Right lung (tissue), 5 donors: ENCODE measurements around the gene IQGAP2. TPM values are rescaled to one million over a fixed set of nuclear protein-coding genes. Genes with fewer than 3 reads are reported as not detected.
"Not testable (repeated sequence)": the region's sequence is repeated elsewhere in the genome, so short reads cannot be mapped to it uniquely, and the experiment has no call there.

Experiments
- DNase-seq, 2 donors: peaks; one replicate each; pipeline ENCODE4 v3.0.0-alpha.2; 2013
- polyA plus RNA-seq, 5 donors: library from polyadenylated mRNA; unstranded; fragments of 120-200 nt; gene quantifications; one replicate each; pipeline versions ENCODE4 v1.2.1 to v1.2.3, GENCODE V29; 2013; ENCODE audit warnings: inconsistent platforms in 1 of 5, low replicate concordance in 1 of 5; ENCODE audit not compliant: insufficient read length in 5 of 5, insufficient read depth in 1 of 5

Gene IQGAP2
- polyA plus RNA-seq, 5 donors, result 13.7 to 18.7 (median 15.4) TPM

DNA sequence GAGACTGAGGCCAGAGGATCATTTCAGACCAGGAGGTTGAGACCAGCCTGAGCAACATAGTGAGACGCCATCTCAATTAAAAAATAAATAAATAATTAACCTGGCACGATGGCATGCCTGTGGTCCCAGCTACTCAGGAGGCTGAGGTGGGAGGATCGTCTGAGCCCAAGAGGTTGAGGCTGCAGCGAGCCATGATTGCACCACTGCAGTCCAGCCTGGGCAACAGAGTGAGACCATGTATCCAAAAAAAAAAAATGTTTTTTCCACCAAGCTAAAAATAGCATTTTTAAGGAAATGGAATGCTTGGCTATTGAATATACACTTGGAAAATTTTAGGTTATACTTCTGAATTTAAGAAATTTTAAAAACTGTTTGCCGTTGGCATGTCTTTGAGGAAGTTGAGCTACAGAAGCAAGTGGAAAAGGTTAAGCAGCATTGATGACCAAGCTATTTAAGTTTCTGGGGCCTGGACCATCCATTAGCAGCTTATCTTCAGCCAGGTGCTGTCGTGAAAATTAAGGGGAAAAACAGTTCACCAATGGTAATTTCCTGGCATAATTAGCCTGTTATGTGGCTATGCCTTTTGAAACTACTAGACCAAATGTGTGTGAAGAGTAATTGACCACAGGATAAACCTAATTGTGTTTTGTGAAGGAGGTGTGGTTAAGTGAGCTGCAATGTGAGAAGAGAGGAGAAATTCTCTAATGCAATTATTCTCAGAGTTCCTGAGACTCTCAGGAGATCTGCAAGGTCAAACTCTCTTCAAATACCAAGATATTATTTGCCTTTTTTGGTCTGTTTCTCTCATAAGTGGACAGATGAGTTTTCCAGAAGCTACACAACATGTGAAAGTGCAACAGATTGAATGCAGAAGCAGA lies 333.8 kb downstream of the IQGAP2 start:
- DNase-seq, result no peak

DNA sequence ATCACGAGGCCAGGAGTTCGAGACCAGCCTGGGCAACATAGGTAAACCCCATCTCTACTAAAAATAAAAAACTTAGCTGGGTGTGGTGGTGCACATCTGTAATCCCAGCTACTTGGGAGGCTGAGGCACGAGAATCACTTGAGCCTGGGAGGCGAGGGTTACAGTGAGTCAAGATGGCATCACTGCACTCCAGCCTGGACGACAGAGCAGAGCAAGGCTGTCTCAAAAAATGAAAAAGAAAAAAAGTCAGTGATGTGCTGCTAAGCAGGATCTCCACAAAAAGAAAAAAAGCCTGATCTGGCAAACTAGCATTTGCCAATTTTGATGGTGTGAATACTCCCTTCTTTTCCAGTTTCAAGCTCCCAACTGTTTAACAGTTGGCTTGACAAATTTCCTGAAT lies 334.8 kb downstream of the IQGAP2 start:
- no peak for DNase-seq

DNA sequence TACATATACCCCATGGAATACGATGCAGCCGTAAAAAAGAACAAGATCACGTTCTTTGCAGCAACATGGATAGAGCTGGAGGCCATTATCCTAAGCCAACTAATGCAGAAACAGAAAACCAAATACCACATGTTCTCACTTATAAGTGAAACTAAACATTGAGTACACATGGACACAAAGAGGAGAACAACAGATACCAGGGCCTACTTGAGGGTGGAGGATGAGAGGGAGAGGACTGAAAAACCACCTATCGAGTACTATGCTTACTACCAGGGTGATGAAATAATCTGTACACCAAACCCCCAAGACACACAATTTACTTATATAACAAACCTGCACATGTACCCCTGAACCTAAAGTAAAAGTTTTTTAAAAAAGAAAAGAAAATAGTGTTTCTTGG lies 338.4 kb downstream of the IQGAP2 start:
- DNase-seq, result not testable (repeated sequence)

DNA sequence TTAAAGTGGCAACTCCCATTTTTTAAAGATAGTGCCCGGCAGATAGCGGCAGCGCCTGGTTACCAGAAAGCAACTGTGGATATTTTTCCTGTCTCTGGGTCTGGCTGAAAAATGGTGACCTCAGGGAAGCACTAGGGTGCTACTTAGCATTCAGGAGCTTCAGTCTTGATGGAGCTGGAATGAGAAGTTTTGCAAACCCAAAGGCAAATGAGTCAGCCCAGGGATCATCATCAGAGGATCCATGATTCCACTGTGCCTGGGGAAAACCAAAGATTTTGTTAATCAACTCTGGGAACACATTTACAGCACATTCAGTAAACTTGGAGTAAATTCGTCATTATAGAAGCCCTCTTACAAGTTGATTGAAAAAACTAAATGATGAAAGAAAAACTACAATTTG lies 339.5 kb downstream of the IQGAP2 start:
- no peak for DNase-seq

DNA sequence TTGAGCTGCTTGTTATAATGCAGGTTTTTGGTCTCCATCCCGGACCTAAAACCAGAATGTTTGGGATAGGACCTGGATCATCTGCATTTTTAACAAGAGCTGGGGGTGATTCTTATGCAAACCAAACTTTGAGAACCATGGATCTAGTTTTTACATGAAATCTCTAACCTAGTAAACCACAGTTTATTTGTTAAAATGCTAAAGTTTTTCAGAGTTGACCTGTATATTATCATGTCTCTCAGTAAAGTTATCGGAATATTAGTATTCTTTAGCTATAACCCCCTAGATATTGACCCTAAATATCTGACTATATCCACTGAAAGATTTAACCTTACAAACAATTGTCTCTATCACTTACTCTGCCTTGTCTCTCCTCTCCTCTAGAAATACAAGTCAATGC lies 341.5 kb downstream of the IQGAP2 start:
- no peak for DNase-seq

DNA sequence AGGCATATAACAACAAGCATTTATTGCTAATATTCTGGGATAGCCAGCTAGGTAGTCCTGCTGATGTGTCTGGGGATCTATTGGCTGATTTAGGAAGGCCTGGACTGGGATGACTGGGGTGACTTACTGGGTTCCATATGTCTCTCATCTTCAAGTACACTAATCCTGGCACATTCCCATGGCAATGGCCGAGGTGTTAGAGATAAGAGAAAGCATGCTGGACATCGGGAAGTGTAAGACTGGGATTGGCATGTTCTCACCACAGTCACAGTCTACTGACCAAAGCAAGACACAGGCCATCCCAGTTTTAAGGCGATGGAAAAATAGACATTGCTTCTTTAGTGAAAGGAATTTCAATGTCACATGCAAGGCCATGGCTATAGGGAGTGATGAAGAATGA lies 342.6 kb downstream of the IQGAP2 start:
- DNase-seq, result peak; percentile 13 to 16

DNA sequence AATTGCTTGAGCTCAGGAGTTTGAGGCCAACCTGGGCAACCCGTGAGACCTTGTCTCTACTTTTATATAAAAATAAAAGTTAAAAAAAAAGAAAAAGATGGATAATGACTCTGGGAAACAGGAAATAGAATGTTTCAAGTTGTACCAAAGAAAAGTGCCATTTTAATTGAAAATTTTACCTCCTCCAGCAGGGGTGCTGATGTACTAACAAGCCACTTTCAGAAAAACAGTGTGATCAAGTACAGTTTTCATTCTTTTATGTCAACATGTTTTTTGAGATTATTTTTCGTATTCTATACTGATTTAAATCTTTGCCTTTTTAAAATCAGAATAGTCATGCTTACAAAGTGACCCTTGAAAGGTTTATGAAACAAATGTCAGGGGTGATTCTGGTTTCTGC lies 343.6 kb downstream of the IQGAP2 start:
- no peak for DNase-seq

DNA sequence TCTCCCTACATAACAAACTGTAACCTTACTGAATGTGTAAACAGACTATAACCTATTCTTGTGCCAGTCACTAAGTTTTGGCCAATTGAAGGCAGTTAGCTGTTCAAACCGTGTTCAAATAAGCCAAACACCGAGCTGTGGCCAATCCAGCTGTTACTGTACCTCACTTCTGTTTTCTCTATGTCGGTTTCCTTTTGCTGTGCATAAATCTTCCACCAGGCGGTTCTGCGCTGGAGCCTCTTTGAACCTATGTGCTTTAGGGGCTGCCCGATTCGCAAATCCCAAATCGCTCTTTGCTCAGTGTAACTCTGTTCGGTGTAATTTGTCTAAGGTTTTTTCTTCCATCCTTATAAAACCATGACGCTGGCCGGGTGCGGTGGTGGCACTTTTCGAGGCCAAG lies 344.6 kb downstream of the IQGAP2 start:
- no peak for DNase-seq

DNA sequence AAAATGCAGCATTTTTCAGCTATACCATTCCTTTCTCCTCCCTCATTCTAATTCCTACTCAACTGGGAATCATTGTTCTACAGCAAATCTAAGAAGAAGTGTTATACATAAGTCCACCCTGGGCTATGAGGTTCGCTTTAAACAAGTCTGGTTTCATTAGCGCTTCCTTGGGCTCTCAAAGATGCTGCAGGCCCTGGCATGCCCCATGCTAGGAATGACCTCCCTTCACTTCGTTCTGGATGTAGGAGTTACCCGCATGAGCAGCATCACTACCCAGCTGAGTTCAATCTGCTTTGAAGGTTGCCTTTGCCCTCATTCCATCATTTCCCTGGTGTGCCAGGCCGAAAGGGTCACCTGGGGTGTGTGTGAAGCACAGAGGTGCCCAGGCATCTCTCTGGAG lies 348.2 kb downstream of the IQGAP2 start:
- DNase-seq, result no peak

DNA sequence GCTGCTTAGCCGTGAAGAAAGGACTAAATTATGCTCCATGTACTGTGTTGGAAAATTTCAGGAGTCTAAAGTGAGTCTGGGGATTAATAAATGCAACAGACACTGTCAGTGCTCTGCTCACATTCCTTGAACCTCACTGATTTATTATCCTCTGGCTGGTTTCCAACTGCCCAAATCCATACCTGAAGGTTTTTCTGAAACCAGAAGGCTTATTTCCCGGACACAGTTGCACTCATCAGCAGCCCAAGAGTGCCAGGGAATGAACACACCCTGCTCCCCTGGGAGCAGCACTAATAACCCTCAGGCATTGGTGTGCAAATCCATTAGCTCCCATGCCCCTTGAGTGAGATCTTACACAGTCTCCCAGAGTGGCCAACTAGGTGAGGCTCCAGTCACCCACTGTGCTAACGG lies 351.6 kb downstream of the IQGAP2 start:
- DNase-seq, result no peak

DNA sequence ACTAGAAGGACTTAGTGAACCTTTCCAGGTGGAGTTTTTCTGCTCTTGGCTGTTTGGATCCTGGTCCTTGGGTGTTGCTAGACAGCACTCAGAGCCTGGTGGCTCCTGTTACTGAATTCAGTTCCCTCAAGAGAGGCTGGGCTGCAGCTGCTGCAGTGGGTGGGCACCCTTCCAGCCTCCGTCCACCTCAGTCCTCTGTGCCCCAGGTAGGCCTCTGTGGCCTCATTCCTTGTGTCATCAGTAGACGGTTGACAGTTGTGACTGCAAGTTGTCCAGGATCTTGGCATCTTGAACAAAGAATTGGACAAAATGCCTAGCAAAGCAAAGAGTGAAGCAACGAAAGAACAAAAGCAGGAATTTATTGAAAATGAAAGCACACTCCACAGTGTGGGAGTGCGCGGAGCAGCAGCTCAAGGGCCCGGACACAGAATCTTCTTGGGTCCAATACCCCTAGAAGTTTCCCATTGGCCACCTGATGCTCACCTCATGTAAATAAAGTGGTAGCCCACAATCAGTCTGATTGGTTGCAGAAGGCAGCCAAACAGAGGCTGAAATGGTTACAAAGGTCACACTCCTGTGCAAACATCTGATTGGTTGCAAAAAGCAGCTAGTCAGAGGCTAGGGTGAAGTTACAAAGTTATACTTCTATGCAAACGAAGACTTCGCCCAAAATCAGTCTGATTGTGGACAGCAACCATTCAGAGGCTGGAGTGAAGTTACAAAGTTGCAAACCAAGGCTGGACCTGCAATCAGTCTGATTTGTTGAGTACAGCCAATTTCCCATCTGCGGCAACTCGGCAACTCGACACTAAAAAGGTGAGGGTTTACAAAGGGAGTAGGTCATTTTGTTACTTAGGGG lies 352.9 kb downstream of the IQGAP2 start:
- no peak for DNase-seq

DNA sequence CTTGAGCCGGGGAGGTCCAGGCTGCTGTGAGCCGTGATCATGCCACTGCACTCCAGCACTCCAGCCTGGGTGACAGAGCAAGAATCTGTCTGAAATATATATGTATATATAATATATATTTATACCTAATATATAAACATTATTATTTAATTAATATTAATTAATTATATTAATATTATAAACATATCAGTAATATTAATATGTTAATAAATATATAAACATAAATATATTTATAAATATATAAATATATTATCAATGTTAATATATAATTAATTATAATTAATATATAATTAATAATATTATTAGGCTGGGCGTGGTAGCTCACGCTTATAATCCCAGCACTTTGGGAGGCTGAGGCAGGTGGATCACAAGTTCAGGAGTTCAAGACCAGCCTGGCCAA lies 354.0 kb downstream of the IQGAP2 start:
- DNase-seq, result no peak

Other genes with a start within 250 kb of the IQGAP2 start
- gene F2RL2, start 220.1 kb downstream of the IQGAP2 start, polyA plus RNA-seq, result under 1 TPM; 0.37 to 0.43 (median 0.42) TPM